LNCaP clone FGC (cell line): ENCODE results near the gene P4HA1.
"Not testable (repeated sequence)": the region's sequence is repeated elsewhere in the genome, so short reads cannot be mapped to it uniquely, and the experiment has no call there.

ENCODE experiments used
- DNase-seq: peaks from one replicate; pipeline ENCODE4 v3.0.0-alpha.2; 2011; ENCODE audit warnings: low read depth
- H3K4me3 ChIP-seq: 2 replicates; pipeline ENCODE4 v1.5.1; 2011; ENCODE audit warnings: mild to moderate bottlenecking, low read depth, low read length, control low read depth
- TF ChIP-seq, protein P1 (sequence below): IDR thresholded peaks from 2 replicates; pipeline ENCODE4 v1.5.1; 2012; ENCODE audit warnings: mild to moderate bottlenecking; ENCODE audit not compliant: control insufficient read depth, insufficient read depth; ENCODE audit errors: extremely low read depth

The P4HA1 gene

DNA sequence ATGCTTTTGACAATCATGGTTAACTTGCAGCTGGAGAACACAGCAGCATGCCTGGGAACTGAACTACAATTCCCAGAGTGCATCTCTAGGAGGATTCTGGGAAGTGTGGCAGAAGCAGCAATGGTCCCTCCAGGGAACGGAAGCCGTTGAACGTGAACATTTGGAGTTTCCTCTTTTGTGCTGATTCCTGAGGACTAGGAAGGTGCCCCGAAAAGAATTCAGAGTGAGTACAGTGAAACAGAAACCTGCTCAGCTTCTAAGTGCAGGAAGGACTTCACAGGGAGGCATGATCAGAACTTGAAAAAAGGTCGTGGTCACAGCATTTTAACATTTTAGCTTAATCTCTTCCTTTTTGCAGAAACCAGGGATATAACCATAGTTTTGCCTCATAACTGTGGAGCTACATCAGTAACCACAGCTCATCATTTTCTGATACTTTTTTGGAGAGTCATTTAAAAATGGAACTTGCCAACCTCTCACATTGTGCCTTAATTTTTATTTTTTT is 13.7 kb upstream of the P4HA1 start, which contains the start of gene NUDT13:
TSS of gene NUDT13 (plus strand) at position 111 of the 505 bp plus-strand sequence. CDS start 3,911 bp downstream, outside the sequence.
- H3K4me3 ChIP-seq: peak within 1 kb of the TSS; percentile 63
- TF ChIP-seq, protein P1, sequence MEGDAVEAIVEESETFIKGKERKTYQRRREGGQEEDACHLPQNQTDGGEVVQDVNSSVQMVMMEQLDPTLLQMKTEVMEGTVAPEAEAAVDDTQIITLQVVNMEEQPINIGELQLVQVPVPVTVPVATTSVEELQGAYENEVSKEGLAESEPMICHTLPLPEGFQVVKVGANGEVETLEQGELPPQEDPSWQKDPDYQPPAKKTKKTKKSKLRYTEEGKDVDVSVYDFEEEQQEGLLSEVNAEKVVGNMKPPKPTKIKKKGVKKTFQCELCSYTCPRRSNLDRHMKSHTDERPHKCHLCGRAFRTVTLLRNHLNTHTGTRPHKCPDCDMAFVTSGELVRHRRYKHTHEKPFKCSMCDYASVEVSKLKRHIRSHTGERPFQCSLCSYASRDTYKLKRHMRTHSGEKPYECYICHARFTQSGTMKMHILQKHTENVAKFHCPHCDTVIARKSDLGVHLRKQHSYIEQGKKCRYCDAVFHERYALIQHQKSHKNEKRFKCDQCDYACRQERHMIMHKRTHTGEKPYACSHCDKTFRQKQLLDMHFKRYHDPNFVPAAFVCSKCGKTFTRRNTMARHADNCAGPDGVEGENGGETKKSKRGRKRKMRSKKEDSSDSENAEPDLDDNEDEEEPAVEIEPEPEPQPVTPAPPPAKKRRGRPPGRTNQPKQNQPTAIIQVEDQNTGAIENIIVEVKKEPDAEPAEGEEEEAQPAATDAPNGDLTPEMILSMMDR: no peak
- DNase-seq: no peak

- not testable (repeated sequence) for DNase-seq, H3K4me3 ChIP-seq
These were observed 12.6 kb upstream of the P4HA1 start for GRCh38 chr10:73109248-73109652.

GRCh38 chr10:73106301-73106700 is 9.6 kb upstream of the P4HA1 start:
- H3K4me3 ChIP-seq: no peak overlapping the region
- TF ChIP-seq, protein P1: no peak
- no peak for DNase-seq

DNA sequence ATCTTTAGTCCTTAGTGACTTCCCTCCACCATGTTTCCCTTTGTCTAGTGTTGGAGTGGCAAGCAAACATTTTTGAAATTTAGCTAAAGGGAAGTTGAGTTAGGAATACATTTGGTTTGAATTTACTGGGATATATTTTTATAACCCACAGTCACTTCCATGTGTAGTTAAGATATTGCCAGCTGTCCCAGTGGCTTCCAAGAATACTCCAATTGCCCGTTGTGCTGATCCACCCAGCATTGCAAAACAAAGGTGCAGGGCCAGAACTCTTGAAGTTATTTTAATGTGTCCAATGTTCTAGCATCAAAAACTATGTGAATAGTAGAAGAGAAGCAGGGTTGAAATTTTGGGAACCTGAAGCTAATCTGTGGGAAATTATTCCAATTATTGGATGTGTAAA is 2.5 kb upstream of the P4HA1 start:
- DNase-seq: no peak
- H3K4me3 ChIP-seq: no peak overlapping the region
- TF ChIP-seq, protein P1: no peak

DNA sequence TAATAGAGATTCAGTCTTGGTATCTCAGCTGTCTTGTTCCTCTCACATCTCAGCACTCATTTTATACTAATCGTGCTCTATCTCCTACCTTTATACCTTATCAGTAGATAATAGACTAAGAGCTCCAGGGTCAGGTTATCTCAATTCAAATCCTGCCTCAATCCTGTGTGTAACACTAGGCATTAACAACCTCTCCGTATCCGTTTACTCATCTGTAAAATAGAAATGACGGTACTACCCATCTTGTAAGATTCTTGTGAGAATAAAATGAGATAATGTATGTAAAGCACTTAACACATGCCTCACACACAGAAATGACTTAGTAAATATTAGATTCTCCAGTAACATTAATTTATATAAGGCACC is 622 bp upstream of the P4HA1 start:
- TF ChIP-seq, protein P1: no peak
- peak overlapping the region; percentile 96 for H3K4me3 ChIP-seq
- no peak for DNase-seq

GRCh38 chr10:73096041-73096448 is 621 bp downstream of the P4HA1 start:
- DNase-seq: no peak
- peak overlapping the region; percentile 96 for H3K4me3 ChIP-seq
- TF ChIP-seq, protein P1: no peak

- DNase-seq: no peak
These were observed 1.1 kb downstream of the P4HA1 start for GRCh38 chr10:73095481-73096021.

More at GRCh38 chr10:73095481-73096021, 1.1 kb downstream of the P4HA1 start:
- peak overlapping the region; percentile 96 for H3K4me3 ChIP-seq
- TF ChIP-seq, protein P1: no peak
